Effector memory CD4-positive, alpha-beta T cell (primary cell): Measurements from ENCODE around the gene TAF9.
A peak's percentile ranks its signal among the peaks of the same experiment; 100 is the strongest.

ENCODE experiments used
- DNase-seq, 3 donors: peaks; one replicate each; pipeline ENCODE4 v3.0.0-alpha.2; 2020
- H3K27ac ChIP-seq: 2 replicates; pipeline ENCODE4 v1.7.0; 2013; ENCODE audit warnings: mild to moderate bottlenecking, low read length, moderate library complexity; ENCODE audit not compliant: insufficient read depth, poor library complexity, severe bottlenecking
- H3K27me3 ChIP-seq: replicated peaks from 2 replicates; pipeline ENCODE4 v1.7.0; 2013; ENCODE audit warnings: mild to moderate bottlenecking, low read length; ENCODE audit not compliant: insufficient read depth, control insufficient read depth, poor library complexity, severe bottlenecking
- H3K36me3 ChIP-seq: 2 replicates; pipeline ENCODE4 v1.7.0; 2013; ENCODE audit warnings: mild to moderate bottlenecking, low read length, moderate library complexity; ENCODE audit not compliant: control insufficient read depth, insufficient read depth
- H3K4me1 ChIP-seq: 2 replicates; pipeline ENCODE4 v1.7.0; 2013; ENCODE audit warnings: low read length, mild to moderate bottlenecking; ENCODE audit not compliant: control insufficient read depth, insufficient read depth, poor library complexity, severe bottlenecking
- H3K4me3 ChIP-seq: 2 replicates; pipeline ENCODE4 v1.7.0; 2013; ENCODE audit warnings: low read length, low read depth, mild to moderate bottlenecking; ENCODE audit not compliant: insufficient read depth, poor library complexity, severe bottlenecking
- H3K9me3 ChIP-seq: 2 replicates; pipeline ENCODE4 v1.7.0; 2013; ENCODE audit warnings: mild to moderate bottlenecking, low read length, moderate library complexity; ENCODE audit not compliant: control insufficient read depth
- total RNA-seq, 3 donors: gene quantifications; one replicate each; lab custom pipeline; 2026; lab: John Stamatoyannopoulos, UW

TAF9 gene
- 44.8 to 59.3 (median 50.0) reads per million in 3 donors for total RNA-seq

GRCh38 chr5:69369340-69370121 lies at the start of gene TAF9, which contains the start of the genes AK6 and RAD17:
Gene TAF9 (minus strand): TSS chr5:69369520. CDS start chr5:69365737, 3,783 bp downstream.
Gene AK6 (minus strand): TSS chr5:69369520. CDS start chr5:69369490, 30 bp downstream.
Gene RAD17 (plus strand): TSS chr5:69369818. CDS start chr5:69372209, 2,391 bp downstream.
- H3K27ac ChIP-seq = peak within 1 kb of the TSS; percentile 99
- peaks cover 18% of the 10 kb centered on the region for H3K36me3 ChIP-seq
- H3K4me1 ChIP-seq = peaks cover 6% of the 10 kb centered on the region
- no peaks in the 10 kb centered on the region for H3K27me3 ChIP-seq
- peak within 1 kb of the TSS; percentile 94 for H3K4me3 ChIP-seq
- no peaks in the 10 kb centered on the region for H3K9me3 ChIP-seq
- peak; percentile 81 to 88 (median 87) for DNase-seq

GRCh38 chr5:69418554-69418953 lies 49.2 kb upstream of the TAF9 start:
- no peak overlapping the region for H3K27ac ChIP-seq
- H3K4me1 ChIP-seq = no peaks in the 10 kb centered on the region
- no peaks in the 10 kb centered on the region for H3K9me3 ChIP-seq
- no peak for DNase-seq
- no peak overlapping the region for H3K4me3 ChIP-seq
- H3K27me3 ChIP-seq = no peaks in the 10 kb centered on the region
- H3K36me3 ChIP-seq = no peaks in the 10 kb centered on the region

- H3K9me3 ChIP-seq = no peaks in the 10 kb centered on the region
- DNase-seq = no peak
- no peak overlapping the region for H3K4me3 ChIP-seq
- no peak overlapping the region for H3K27ac ChIP-seq
- H3K27me3 ChIP-seq = no peaks in the 10 kb centered on the region
- H3K4me1 ChIP-seq = no peaks in the 10 kb centered on the region
- no peaks in the 10 kb centered on the region for H3K36me3 ChIP-seq
Observed at GRCh38 chr5:69416699-69417098, 47.4 kb upstream of the TAF9 start.

- Histone ChIP-seq H3K4me1 (no peaks in the 10 kb centered on the region), H3K36me3 (no peaks in the 10 kb centered on the region), H3K9me3 (no peaks in the 10 kb centered on the region), H3K27me3 (no peaks in the 10 kb centered on the region), H3K4me3 (no peak overlapping the region), H3K27ac (no peak overlapping the region)
- DNase-seq = no peak
Observed at GRCh38 chr5:69416180-69416579, 46.9 kb upstream of the TAF9 start.

- Histone ChIP-seq H3K36me3 (no peaks in the 10 kb centered on the region), H3K4me1 (no peaks in the 10 kb centered on the region), H3K9me3 (no peaks in the 10 kb centered on the region), H3K4me3 (peak overlapping the region; percentile 65), H3K27me3 (no peaks in the 10 kb centered on the region), H3K27ac (peak overlapping the region; percentile 28)
- no peak for DNase-seq
Observed at GRCh38 chr5:69415584-69415958, 46.3 kb upstream of the TAF9 start.

GRCh38 chr5:69414885-69415583 lies 45.7 kb upstream of the TAF9 start, which contains the start of gene MARVELD2:
Gene MARVELD2 (plus strand): TSS chr5:69415116. CDS start chr5:69419386, 4,270 bp downstream.
- no peaks in the 10 kb centered on the region for H3K36me3 ChIP-seq
- H3K27ac ChIP-seq = peak within 1 kb of the TSS; percentile 28
- H3K27me3 ChIP-seq = no peaks in the 10 kb centered on the region
- H3K4me3 ChIP-seq = peak within 1 kb of the TSS; percentile 65
- no peaks in the 10 kb centered on the region for H3K4me1 ChIP-seq
- H3K9me3 ChIP-seq = no peaks in the 10 kb centered on the region
- DNase-seq = peak; percentile 13 to 44 (median 33)

- no peaks in the 10 kb centered on the region for H3K9me3 ChIP-seq
- no peaks in the 10 kb centered on the region for H3K4me1 ChIP-seq
- H3K27ac ChIP-seq = no peak overlapping the region
- peaks cover 12% of the 10 kb centered on the region for H3K36me3 ChIP-seq
- no peaks in the 10 kb centered on the region for H3K27me3 ChIP-seq
- DNase-seq = no peak
- H3K4me3 ChIP-seq = no peak overlapping the region
Observed at GRCh38 chr5:69404659-69405330, 35.5 kb upstream of the TAF9 start.

- no peak overlapping the region for H3K4me3 ChIP-seq
- H3K27ac ChIP-seq = no peak overlapping the region
- H3K27me3 ChIP-seq = no peaks in the 10 kb centered on the region
- H3K4me1 ChIP-seq = no peaks in the 10 kb centered on the region
- DNase-seq = no peak
- H3K9me3 ChIP-seq = no peaks in the 10 kb centered on the region
- H3K36me3 ChIP-seq = peaks cover 22% of the 10 kb centered on the region
Observed at GRCh38 chr5:69378376-69378775, 9.1 kb upstream of the TAF9 start.

GRCh38 chr5:69374911-69375446 lies 5.7 kb upstream of the TAF9 start:
- Histone ChIP-seq H3K27ac (no peak overlapping the region), H3K4me3 (no peak overlapping the region), H3K9me3 (no peaks in the 10 kb centered on the region), H3K27me3 (no peaks in the 10 kb centered on the region), H3K36me3 (peaks cover 22% of the 10 kb centered on the region), H3K4me1 (no peaks in the 10 kb centered on the region)
- no peak for DNase-seq
